GM13976 (cell line): ENCODE results near the gene ZNF19.
A peak's percentile ranks its signal among the peaks of the same experiment; 100 is the strongest.
"Not testable (repeated sequence)": the region's sequence is repeated elsewhere in the genome, so short reads cannot be mapped to it uniquely, and the experiment has no call there.

Experiments
- DNase-seq: peaks from one replicate; pipeline ENCODE4 v3.0.0; 2012; ENCODE audit warnings: low spot score
- in situ Hi-C: fragments of 300-500 bp; cut with MboI; formaldehyde crosslinking; loops from one replicate; pipeline ENCODE4 v1.12.0; 2022; ENCODE audit warnings: low sequenced_read_pairs, mixed read lengths, inconsistent platforms; ENCODE audit not compliant: unreplicated experiment
- TF ChIP-seq, protein P1 (sequence below): IDR thresholded peaks from 2 replicates; pipeline ENCODE4 v1.5.1; 2012; ENCODE audit warnings: borderline replicate concordance, mild to moderate bottlenecking; ENCODE audit not compliant: insufficient read depth; ENCODE audit errors: extremely low read depth, missing control alignments, control extremely low read depth

ZNF19 gene

DNA sequence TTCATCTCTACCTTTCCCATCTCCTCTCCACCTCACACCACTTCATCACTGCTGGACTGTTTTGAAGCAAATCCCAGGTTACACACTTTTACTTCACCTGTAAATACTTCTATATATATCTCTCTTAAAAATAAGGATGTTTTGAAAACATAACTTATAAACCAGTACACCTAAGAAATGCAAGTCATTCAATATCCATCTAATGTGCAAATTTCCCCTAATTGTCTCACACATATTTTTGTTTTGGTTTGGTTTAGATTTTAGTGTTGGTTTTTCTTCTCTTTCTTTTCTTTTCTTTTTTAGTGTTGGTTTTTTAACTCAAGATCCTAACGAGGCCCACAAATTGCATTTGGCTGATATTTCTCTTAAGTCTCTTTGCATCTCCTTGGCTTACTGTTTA is 17.9 kb upstream of the ZNF19 start:
- TF ChIP-seq, protein P1, sequence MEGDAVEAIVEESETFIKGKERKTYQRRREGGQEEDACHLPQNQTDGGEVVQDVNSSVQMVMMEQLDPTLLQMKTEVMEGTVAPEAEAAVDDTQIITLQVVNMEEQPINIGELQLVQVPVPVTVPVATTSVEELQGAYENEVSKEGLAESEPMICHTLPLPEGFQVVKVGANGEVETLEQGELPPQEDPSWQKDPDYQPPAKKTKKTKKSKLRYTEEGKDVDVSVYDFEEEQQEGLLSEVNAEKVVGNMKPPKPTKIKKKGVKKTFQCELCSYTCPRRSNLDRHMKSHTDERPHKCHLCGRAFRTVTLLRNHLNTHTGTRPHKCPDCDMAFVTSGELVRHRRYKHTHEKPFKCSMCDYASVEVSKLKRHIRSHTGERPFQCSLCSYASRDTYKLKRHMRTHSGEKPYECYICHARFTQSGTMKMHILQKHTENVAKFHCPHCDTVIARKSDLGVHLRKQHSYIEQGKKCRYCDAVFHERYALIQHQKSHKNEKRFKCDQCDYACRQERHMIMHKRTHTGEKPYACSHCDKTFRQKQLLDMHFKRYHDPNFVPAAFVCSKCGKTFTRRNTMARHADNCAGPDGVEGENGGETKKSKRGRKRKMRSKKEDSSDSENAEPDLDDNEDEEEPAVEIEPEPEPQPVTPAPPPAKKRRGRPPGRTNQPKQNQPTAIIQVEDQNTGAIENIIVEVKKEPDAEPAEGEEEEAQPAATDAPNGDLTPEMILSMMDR, result no peak
- in situ Hi-C loops, result loop anchor here (10.0 kb wide), 1 partner anchor 92 kb away; no protein-coding TSS in a partner anchor

DNA sequence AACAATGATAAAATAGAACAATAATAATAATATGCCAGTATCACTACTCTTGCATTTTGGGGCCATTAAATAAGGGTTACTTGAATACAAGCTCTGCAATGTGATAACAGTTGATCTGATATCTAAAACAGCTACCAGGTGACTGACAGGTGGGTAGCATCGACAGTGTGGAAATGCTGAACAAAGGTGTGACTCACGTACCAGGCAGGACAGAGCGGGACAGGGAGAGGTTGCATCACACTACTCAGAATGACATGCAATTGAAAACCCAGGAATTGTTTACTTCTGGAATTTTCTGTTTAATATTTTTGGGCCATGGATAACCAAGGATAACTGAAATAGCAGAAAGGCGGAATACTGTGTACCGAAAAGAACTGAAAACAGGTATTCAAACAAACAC is 15.8 kb upstream of the ZNF19 start:
- in situ Hi-C loops, result loop anchor here (10.0 kb wide), 1 partner anchor 90 kb away; no protein-coding TSS in a partner anchor
- TF ChIP-seq, protein P1, result no peak
- DNase-seq, result no peak

More for the DNA sequence above, 17.9 kb upstream of the ZNF19 start:
- DNase-seq, result no peak

DNA sequence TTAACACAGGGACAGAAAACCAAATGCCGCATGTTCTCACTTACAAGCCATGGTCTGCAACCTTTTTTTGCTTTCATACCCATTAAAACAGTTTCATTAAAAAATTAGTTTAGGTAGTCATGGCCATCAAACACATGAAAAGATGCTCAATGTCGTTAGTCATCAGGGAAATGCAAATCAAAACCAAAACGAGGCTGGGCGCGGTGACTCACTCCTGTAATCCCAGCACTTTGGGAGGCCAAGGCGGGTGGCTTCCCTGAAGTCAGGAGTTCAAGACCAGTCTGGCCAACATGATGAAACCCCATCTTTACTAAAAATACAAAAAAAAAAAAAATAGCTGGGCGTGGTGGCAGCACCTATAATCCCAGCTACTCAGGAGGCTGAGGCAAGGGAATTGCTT is 14.9 kb upstream of the ZNF19 start:
- in situ Hi-C loops, result loop anchor here (10.0 kb wide), 1 partner anchor 89 kb away; no protein-coding TSS in a partner anchor
- DNase-seq, result not testable (repeated sequence)

DNA sequence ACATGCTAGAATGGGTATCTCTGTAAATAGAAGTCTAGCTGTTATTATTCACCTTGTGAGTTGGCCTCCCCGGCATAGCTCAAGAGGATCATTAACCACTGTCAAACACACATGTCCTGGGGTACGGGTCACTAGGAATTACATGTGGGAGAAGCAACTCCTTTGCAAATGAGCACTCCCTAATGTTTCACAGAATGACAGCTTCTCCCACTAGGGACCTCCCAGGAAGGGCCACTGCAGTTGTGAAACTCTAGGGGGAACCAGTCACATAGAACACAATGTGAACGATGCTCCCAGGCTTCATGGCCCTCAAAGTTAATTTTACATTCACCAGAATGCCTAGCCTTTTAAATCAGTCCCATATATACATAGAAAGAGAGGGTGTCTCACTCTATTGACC is 12.4 kb upstream of the ZNF19 start:
- in situ Hi-C loops, result loop anchor here (10.0 kb wide), 1 partner anchor 87 kb away; no protein-coding TSS in a partner anchor
- DNase-seq, result no peak
- TF ChIP-seq, protein P1, result peak; percentile 18

DNA sequence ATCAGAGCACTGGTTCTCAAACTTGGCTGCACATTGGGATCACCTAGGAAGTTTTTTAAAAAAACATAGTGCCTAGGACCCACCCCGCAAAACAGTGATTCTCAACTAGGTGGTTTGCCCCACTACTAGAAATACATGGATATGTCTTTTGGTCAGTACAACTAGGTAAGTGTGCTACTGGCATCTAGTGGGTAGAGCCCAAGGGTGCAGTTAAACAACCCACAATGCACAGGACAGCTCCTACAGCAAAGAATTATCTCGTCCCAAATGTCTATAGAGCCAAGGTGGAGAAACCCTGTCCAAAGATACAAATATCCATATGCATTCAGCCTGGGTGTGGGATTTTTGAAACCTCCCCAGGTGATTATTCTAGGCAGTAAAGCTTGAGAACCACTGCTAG is 11.8 kb upstream of the ZNF19 start:
- TF ChIP-seq, protein P1, result no peak
- in situ Hi-C loops, result loop anchor here (10.0 kb wide), 1 partner anchor 86 kb away; no protein-coding TSS in a partner anchor
- no peak for DNase-seq

- TF ChIP-seq, protein P1, result peak; percentile 73
- in situ Hi-C loops, result loop anchor here (10.0 kb wide), 1 partner anchor 85 kb away; no protein-coding TSS in a partner anchor
- DNase-seq, result peak; percentile 66
Measured at GRCh38 chr16:71499775-71500364, 10.7 kb upstream of the ZNF19 start.

DNA sequence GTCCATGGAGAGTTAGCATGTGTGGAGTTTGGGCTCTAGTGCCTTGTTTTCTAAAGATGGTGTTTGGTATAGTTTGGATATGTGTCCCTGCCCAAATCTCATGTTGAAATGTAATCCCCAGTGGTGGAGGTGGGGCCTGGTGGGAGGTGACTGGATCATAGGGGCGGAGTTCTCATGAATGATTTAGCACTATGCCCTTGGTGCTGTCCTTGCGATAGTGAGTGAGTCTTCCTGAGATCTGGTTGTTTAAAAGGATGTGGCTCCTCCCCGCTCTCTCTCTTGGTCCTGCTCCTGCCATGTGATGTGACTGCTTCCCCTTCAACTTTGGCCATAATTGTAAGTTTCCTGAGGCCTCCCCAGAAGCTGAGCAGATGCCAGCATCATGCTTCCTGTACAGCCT is 8.9 kb upstream of the ZNF19 start:
- TF ChIP-seq, protein P1, result no peak
- in situ Hi-C loops, result no loop called here
- no peak for DNase-seq
